Small intestine (tissue), 7 donors: ENCODE results near the gene FTO. TPM values are rescaled to one million over a fixed set of nuclear protein-coding genes. Genes with fewer than 3 reads are reported as not detected.

Source experiments
- DNase-seq, 2 donors: peaks; one replicate each; pipeline versions ENCODE4 v3.0.0 to v3.0.0-alpha.2; 2013
- FAIRE-seq: peaks from 2 replicates; lab custom pipeline; 2012; peaks lifted over from hg19 to GRCh38; lab: Jason Lieb, UNC
- H3K27ac ChIP-seq, 3 donors: one replicate each; pipeline ENCODE4 v1.5.1; 2013; ENCODE audit warnings: low read length in 2 of 3, mild to moderate bottlenecking in 2 of 3, control low read depth in 1 of 3, inconsistent platforms in 1 of 3, low read depth in 1 of 3, moderate library complexity in 1 of 3
- H3K27me3 ChIP-seq, 3 donors: one replicate each; pipeline ENCODE4 v1.6.1; 2013; ENCODE audit warnings: low read length in 3 of 3, inconsistent platforms in 1 of 3; ENCODE audit not compliant: control insufficient read depth in 3 of 3, insufficient read depth in 3 of 3
- H3K36me3 ChIP-seq, 3 donors: one replicate each; pipeline ENCODE4 v1.6.1; 2013; ENCODE audit warnings: low read length in 3 of 3, inconsistent platforms in 1 of 3, low read depth in 1 of 3, mild to moderate bottlenecking in 1 of 3, moderate library complexity in 1 of 3; ENCODE audit not compliant: control insufficient read depth in 3 of 3, insufficient read depth in 2 of 3
- H3K4me1 ChIP-seq, 3 donors: one replicate each; pipeline ENCODE4 v1.6.1; 2013; ENCODE audit warnings: low read length in 2 of 3, inconsistent platforms in 1 of 3, low read depth in 1 of 3, mild to moderate bottlenecking in 1 of 3, moderate library complexity in 1 of 3; ENCODE audit not compliant: control insufficient read depth in 3 of 3, insufficient read depth in 2 of 3
- H3K4me3 ChIP-seq, 3 donors: one replicate each; pipeline ENCODE4 v1.5.1; 2013; ENCODE audit warnings: low read length in 3 of 3, control low read depth in 1 of 3, inconsistent platforms in 1 of 3, low read depth in 1 of 3, mild to moderate bottlenecking in 1 of 3, moderate library complexity in 1 of 3
- H3K9me3 ChIP-seq, 2 donors: one replicate each; pipeline ENCODE4 v1.6.1; 2013; ENCODE audit warnings: low read depth in 1 of 2, low read length in 1 of 2; ENCODE audit not compliant: control insufficient read depth in 2 of 2, insufficient read depth in 1 of 2
- WGBS, 3 donors: extraction: QIAGEN DNeasy Blood & Tissue Kit; methylation state at CpG; one replicate each; pipeline ENCODE4 v1.1.7; 2013; 5-methylcytosine and 5-hydroxymethylcytosine counted together
- polyA plus RNA-seq, 4 donors: library from polyadenylated mRNA; stranded (reverse) in 3 of 4; unstranded in 1 of 4; fragments of 200-250 nt in 3 of 4; fragments of 120-200 nt in 1 of 4; gene quantifications; one replicate each; pipeline versions ENCODE4 v1.2.1 to v1.2.3, GENCODE V29; 2013
- donor health status: healthy with polysubstance abuse.
- donor health status: control.
- donor health status: control.
- donor health status: Bipolar disorder and iron deficiency.
- donor health status: healthy.

Gene FTO
- polyA plus RNA-seq, 4 donors: 5.4 to 36.8 (median 12.2) TPM

GRCh38 chr16:54145881-54146280, 441.9 kb downstream of the FTO start:
- Histone ChIP-seq H3K27me3 (no peaks in the 10 kb centered on the region), H3K36me3 (no peaks in the 10 kb centered on the region), H3K4me3 (no peak overlapping the region), H3K27ac (no peak overlapping the region), H3K9me3 (no peaks in the 10 kb centered on the region), H3K4me1 (no peaks in the 10 kb centered on the region)
- FAIRE-seq (no peak), DNase-seq (no peak)
- 76 to 88% (median 83%) methylated on average over 4 of the region's 4 CpGs for WGBS, 3 donors

DNA sequence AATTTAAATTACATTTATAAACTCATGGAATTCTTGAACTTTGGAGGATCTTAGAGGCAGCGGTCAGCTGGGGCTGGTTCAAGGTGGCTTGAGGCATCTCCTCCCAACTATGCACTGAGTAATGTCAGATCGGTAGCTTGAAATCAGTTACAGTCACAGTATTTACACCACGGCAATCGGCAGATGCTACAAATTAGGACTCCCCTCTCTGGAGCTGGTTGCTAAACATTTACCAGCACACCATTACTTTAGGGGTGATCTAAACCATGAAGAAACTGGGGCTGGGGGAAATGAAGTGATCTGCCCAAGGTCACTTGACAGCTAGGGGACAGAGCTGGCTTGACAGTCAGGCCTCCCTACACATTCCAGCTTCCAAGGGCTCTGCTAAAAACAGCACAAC, 445.0 kb downstream of the FTO start:
- FAIRE-seq (no peak), DNase-seq (no peak)
- H3K4me1 ChIP-seq: no peaks in the 10 kb centered on the region
- H3K4me3 ChIP-seq: no peak overlapping the region
- peaks cover 0 to 4% (median 0%) of the 10 kb centered on the region in 3 donors for H3K27me3 ChIP-seq
- no peak overlapping the region for H3K27ac ChIP-seq
- no peaks in the 10 kb centered on the region for H3K36me3 ChIP-seq
- WGBS, 3 donors: 93 to 97% (median 94%) methylated on average over 4 of the region's 4 CpGs
- H3K9me3 ChIP-seq: no peaks in the 10 kb centered on the region

DNA sequence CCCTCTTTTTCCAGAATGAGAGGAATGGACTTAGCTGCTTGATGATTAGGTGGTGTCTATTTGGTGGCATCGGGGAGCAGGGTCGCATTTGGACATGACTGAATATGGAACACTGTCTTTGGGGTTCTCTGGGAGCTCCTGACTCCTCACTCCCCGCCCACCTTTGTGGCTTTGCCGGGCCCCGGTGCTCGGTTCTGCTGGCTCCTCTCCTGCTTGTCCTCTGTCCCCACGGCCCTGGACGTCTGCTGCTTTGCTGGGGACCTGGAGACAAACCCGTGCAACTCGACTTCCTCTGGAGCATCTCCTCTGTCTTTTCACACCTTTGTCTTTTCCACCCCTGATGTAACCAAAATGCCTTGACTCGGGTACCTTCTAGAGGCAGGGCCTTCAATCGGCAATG, 446.9 kb downstream of the FTO start:
- Histone ChIP-seq H3K4me1 (no peaks in the 10 kb centered on the region), H3K27me3 (peaks cover 0 to 4% (median 0%) of the 10 kb centered on the region in 3 donors), H3K9me3 (no peaks in the 10 kb centered on the region), H3K4me3 (no peak overlapping the region), H3K36me3 (no peaks in the 10 kb centered on the region), H3K27ac (no peak overlapping the region)
- WGBS, 3 donors: 82 to 87% (median 84%) methylated on average over 12 of the region's 12 CpGs
- FAIRE-seq (no peak), DNase-seq (no peak)

DNA sequence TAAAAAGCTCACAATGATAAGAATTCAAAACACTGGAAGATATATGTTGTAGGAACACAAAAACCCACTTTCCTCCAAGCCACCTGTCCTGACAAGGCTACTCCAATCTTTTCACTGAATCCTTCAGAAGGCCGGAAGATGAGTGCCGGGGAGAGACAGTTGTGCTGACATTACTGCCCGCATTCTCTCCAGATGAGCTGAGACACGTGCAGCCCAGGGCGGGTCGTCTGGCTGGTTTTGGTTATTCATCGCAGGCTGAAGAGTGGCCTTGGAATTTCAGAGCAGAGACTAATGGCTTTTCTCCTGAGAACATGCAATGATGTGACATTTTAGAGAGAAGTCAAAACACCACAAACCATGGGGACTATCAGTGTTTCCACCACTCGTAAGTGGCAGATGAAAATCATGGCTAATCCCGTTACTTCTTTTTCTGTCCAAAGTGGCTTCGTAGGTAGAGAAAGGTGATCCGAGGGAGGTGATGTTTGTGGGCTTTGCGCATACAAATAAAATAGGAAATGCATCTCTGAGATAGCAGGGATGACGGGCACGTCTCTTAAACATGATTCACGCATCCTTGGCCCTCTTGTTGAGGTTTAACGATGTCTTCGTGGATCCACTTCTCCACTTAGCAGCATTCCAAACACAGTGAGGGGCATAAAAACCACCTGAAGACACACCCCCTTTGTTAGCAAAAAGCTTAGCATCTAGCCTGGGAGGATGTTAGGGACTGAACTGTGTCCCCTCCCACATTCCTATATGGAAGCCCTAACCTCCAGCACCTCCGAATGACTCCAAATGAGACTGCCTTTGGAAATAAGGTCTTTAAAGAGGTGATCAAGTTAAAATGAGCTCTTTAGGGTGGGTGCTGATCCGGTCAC, 448.6 kb downstream of the FTO start:
- Histone ChIP-seq H3K9me3 (no peaks in the 10 kb centered on the region), H3K36me3 (no peaks in the 10 kb centered on the region), H3K4me1 (no peaks in the 10 kb centered on the region), H3K4me3 (no peak overlapping the region), H3K27ac (no peak overlapping the region), H3K27me3 (peaks cover 0 to 4% (median 0%) of the 10 kb centered on the region in 3 donors)
- 87 to 91% (median 90%) methylated on average over 19 of the region's 19 CpGs for WGBS, 3 donors
- DNase-seq (no peak), FAIRE-seq (no peak)

DNA sequence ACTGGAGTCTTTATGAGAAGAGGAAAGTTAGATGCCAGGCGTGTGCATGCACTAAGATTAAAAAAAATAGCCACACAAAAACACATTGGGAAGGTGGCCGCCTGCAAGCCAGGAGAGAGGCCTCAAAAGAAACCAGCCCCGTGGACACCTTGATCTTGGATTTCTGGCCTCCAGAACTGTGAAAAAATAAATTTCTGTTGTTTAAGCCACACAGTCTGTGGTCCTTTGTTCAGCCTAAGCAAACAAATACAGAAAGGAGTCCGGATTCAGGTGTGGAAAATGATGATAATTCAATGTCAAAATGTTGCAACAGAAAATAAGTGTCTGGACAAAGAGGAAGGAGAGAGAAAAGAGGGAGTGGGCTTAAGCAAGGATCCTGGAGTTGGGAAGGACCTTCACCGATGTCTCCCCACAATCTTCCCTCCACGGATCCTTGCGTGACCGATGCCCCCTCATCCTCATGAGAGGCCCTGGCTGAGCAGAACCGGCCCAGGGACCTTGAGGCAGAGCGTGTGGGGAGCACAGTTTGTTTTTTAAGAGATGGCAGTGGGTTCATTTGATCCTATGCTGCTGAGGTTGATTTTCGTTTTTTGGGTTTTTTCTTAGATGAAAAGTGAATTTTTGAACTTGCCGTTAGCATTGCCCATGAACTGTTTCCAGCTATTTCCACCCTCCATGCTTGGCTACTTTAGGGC, 449.4 kb downstream of the FTO start:
- 87 to 90% (median 88%) methylated on average over 12 of the region's 12 CpGs for WGBS, 3 donors
- FAIRE-seq: no peak
- H3K36me3 ChIP-seq: no peaks in the 10 kb centered on the region

GRCh38 chr16:54156349-54156748, 452.4 kb downstream of the FTO start:
- Histone ChIP-seq H3K9me3 (no peaks in the 10 kb centered on the region), H3K27me3 (peaks cover 0 to 4% (median 0%) of the 10 kb centered on the region in 3 donors), H3K36me3 (no peaks in the 10 kb centered on the region), H3K4me3 (no peak overlapping the region), H3K4me1 (no peaks in the 10 kb centered on the region), H3K27ac (no peak overlapping the region)
- DNase-seq (no peak), FAIRE-seq (no peak)
- 88 to 100% (median 90%) methylated on average over 1 of the region's 1 CpG for WGBS, 3 donors

More for the DNA sequence above, 449.4 kb downstream of the FTO start:
- DNase-seq: no peak
- no peaks in the 10 kb centered on the region for H3K9me3 ChIP-seq
- no peaks in the 10 kb centered on the region for H3K4me1 ChIP-seq
- H3K27ac ChIP-seq: no peak overlapping the region
- peaks cover 0 to 4% (median 0%) of the 10 kb centered on the region in 3 donors for H3K27me3 ChIP-seq
- H3K4me3 ChIP-seq: no peak overlapping the region

- Histone ChIP-seq H3K27me3 (no peaks in the 10 kb centered on the region), H3K4me1 (no peaks in the 10 kb centered on the region), H3K9me3 (no peaks in the 10 kb centered on the region), H3K36me3 (no peaks in the 10 kb centered on the region), H3K4me3 (no peak overlapping the region), H3K27ac (no peak overlapping the region)
- 67 to 84% (median 78%) methylated on average over 4 of the region's 4 CpGs for WGBS, 3 donors
- FAIRE-seq (no peak), DNase-seq (no peak)
Measured at GRCh38 chr16:54158986-54159385, 455.0 kb downstream of the FTO start.

DNA sequence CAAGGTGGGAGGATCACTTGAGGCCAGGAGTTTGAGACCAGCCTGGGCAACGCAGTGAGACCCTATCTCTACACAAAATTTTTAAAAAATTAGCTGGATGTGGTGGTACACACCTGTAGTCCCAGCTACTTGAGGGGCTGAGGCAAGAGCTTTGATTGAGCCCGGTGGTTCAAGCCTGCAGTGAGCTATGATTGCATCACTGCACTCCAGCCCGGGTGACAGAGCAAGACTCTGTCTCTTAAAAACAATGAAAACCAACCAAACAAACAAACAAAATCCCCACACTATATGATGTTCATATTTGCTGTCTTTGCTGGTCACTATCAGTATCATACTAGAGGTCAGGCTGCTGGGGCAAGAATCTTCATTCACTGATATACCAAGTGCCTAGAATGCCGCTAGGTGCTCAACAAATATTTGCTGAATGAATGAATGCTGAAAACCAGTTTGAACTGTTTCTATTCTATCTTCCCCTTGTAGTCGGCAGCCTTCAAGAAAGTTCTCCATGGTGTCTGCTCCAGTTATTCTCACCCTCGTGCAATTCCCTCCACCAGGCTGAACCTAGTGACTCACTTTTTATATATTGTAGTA, 455.6 kb downstream of the FTO start:
- no peak for DNase-seq
- Histone ChIP-seq H3K9me3 (no peaks in the 10 kb centered on the region), H3K4me1 (no peaks in the 10 kb centered on the region), H3K36me3 (no peaks in the 10 kb centered on the region), H3K27ac (no peak overlapping the region), H3K4me3 (no peak overlapping the region), H3K27me3 (no peaks in the 10 kb centered on the region)
- WGBS, 3 donors: 59 to 81% (median 69%) methylated on average over 6 of the region's 6 CpGs
- FAIRE-seq: no peak
